HT1080 (cell line): Measurements from ENCODE around the gene KRTAP20-4. TPM values are rescaled to one million over a fixed set of nuclear protein-coding genes. Genes with fewer than 3 reads are reported as not detected.

Source experiments
- DNase-seq: peaks from one replicate; pipeline ENCODE4 v3.0.0-alpha.2; 2015; ENCODE audit warnings: low read depth
- polyA plus RNA-seq, 2 experiments: library from polyadenylated mRNA; depleted of rRNA; stranded (reverse); fragments of >200 nt; gene quantifications; 2 replicates each; pipeline ENCODE4 v1.2.3, GENCODE V29; 2015
- total RNA-seq: library from RNA; depleted of rRNA; stranded (reverse); fragments of >200 nt; shearing (Covaris generic); gene quantifications from 2 replicates; pipeline ENCODE4 v1.2.3, GENCODE V29; 2014; rRNA removed

Gene KRTAP20-4
- total RNA-seq: not detected in 2 replicates
- polyA plus RNA-seq (2015; cell fraction: cytosol; rRNA removed): not detected in 2 replicates
- polyA plus RNA-seq (2015; cell fraction: nucleus; rRNA removed): not detected in 2 replicates

GRCh38 chr21:30620522-30620921 lies at the start of gene KRTAP20-4:
TSS of gene KRTAP20-4 (plus strand) at chr21:30620627.
- no peak for DNase-seq

- DNase-seq: peak; percentile 5
Observed at GRCh38 chr21:30577766-30578165, 42.7 kb upstream of the KRTAP20-4 start.

GRCh38 chr21:30579346-30579745 lies 41.1 kb upstream of the KRTAP20-4 start:
- DNase-seq: no peak

- no peak for DNase-seq
Observed at GRCh38 chr21:30580132-30580531, 40.3 kb upstream of the KRTAP20-4 start.

GRCh38 chr21:30582870-30583269 lies 37.6 kb upstream of the KRTAP20-4 start:
- no peak for DNase-seq

GRCh38 chr21:30590297-30590696 lies 30.1 kb upstream of the KRTAP20-4 start, which contains the start of gene KRTAP22-2:
TSS of gene KRTAP22-2 (minus strand) at chr21:30590397.
- DNase-seq: no peak

GRCh38 chr21:30592140-30592539 lies 28.3 kb upstream of the KRTAP20-4 start, which contains the start of gene KRTAP6-3:
TSS of gene KRTAP6-3 (plus strand) at chr21:30592440. CDS start at chr21:30592446, 6 bp downstream.
- no peak for DNase-seq

GRCh38 chr21:30598802-30599201 lies 21.6 kb upstream of the KRTAP20-4 start, which contains the start of gene KRTAP6-2:
TSS of gene KRTAP6-2 (minus strand) at chr21:30598902. CDS start at chr21:30598874, 28 bp downstream.
- no peak for DNase-seq

GRCh38 chr21:30600787-30601186 lies 19.6 kb upstream of the KRTAP20-4 start, which contains the start of gene KRTAP22-1:
TSS of gene KRTAP22-1 (plus strand) at chr21:30601087.
- no peak for DNase-seq

GRCh38 chr21:30605968-30606367 lies 14.5 kb upstream of the KRTAP20-4 start:
- DNase-seq: peak; percentile 43

- no peak for DNase-seq
Observed at GRCh38 chr21:30612132-30612531, 8.3 kb upstream of the KRTAP20-4 start.

- peak; percentile 11 for DNase-seq
Observed at GRCh38 chr21:30613836-30614235, 6.6 kb upstream of the KRTAP20-4 start, which contains the start of gene KRTAP6-1. TSS of gene KRTAP6-1 (minus strand) at chr21:30613930. CDS start at chr21:30613904, 26 bp downstream.

GRCh38 chr21:30615199-30615598 lies 5.2 kb upstream of the KRTAP20-4 start:
- no peak for DNase-seq

GRCh38 chr21:30616125-30616524 lies 4.3 kb upstream of the KRTAP20-4 start, which contains the start of gene KRTAP20-1:
TSS of gene KRTAP20-1 (plus strand) at chr21:30616425. CDS start at chr21:30616455, 30 bp downstream.
- DNase-seq: no peak

GRCh38 chr21:30620080-30620479 lies 347 bp upstream of the KRTAP20-4 start:
- no peak for DNase-seq

GRCh38 chr21:30623362-30623761 lies 2.9 kb downstream of the KRTAP20-4 start:
- no peak for DNase-seq

- no peak for DNase-seq
Observed at GRCh38 chr21:30625449-30626165, 5.2 kb downstream of the KRTAP20-4 start.

- DNase-seq: no peak
Observed at GRCh38 chr21:30628109-30628508, 7.7 kb downstream of the KRTAP20-4 start.

- DNase-seq: no peak
Observed at GRCh38 chr21:30629200-30629599, 8.8 kb downstream of the KRTAP20-4 start.

GRCh38 chr21:30634906-30635305 lies 14.5 kb downstream of the KRTAP20-4 start, which contains the start of gene KRTAP20-2:
TSS of gene KRTAP20-2 (plus strand) at chr21:30635206. CDS start at chr21:30635264, 58 bp downstream.
- DNase-seq: no peak

- no peak for DNase-seq
Observed at GRCh38 chr21:30638686-30639085, 18.3 kb downstream of the KRTAP20-4 start.

GRCh38 chr21:30642564-30642963 lies 22.1 kb downstream of the KRTAP20-4 start, which contains the start of gene KRTAP20-3:
TSS of gene KRTAP20-3 (plus strand) at chr21:30642864.
- DNase-seq: no peak
